ENCODE measurements around the gene MGLL.
A peak's percentile ranks its signal among the peaks of the same experiment; 100 is the strongest.

MGLL gene

GRCh38 chr3:127787571-127788365 lies 34.5 kb downstream of the MGLL start:
- no peak for DNase-seq

GRCh38 chr3:127787071-127787490 lies 35.2 kb downstream of the MGLL start:
- no peak for DNase-seq

GRCh38 chr3:127786353-127787070 lies 35.8 kb downstream of the MGLL start:
- DNase-seq = peak; percentile 61

GRCh38 chr3:127785711-127786265 lies 36.5 kb downstream of the MGLL start:
- DNase-seq = no peak

- DNase-seq = no peak
Observed at GRCh38 chr3:127784865-127785710, 37.2 kb downstream of the MGLL start.

- DNase-seq = no peak
Observed at GRCh38 chr3:127784283-127784682, 38.0 kb downstream of the MGLL start.

GRCh38 chr3:127783642-127784160 lies 38.6 kb downstream of the MGLL start:
- DNase-seq = peak; percentile 85

GRCh38 chr3:127783166-127783565 lies 39.1 kb downstream of the MGLL start:
- DNase-seq = no peak

- no peak for DNase-seq
Observed at GRCh38 chr3:127781411-127782001, 40.8 kb downstream of the MGLL start.

- DNase-seq = no peak
Observed at GRCh38 chr3:127780536-127781400, 41.5 kb downstream of the MGLL start.

- no peak for DNase-seq
Observed at GRCh38 chr3:127779747-127780146, 42.6 kb downstream of the MGLL start.

- no peak for DNase-seq
Observed at GRCh38 chr3:127777921-127778656, 44.2 kb downstream of the MGLL start.

GRCh38 chr3:127777332-127777731 lies 45.0 kb downstream of the MGLL start:
- no peak for DNase-seq

- no peak for DNase-seq
Observed at GRCh38 chr3:127776347-127776746, 46.0 kb downstream of the MGLL start.

- no peak for DNase-seq
Observed at GRCh38 chr3:127775398-127776109, 46.8 kb downstream of the MGLL start.

GRCh38 chr3:127774647-127775046 lies 47.7 kb downstream of the MGLL start:
- no peak for DNase-seq

- no peak for DNase-seq
Observed at GRCh38 chr3:127773752-127774395, 48.4 kb downstream of the MGLL start.

- no peak for DNase-seq
Observed at GRCh38 chr3:127772827-127773751, 49.2 kb downstream of the MGLL start.

All from NCI-H187 treated with DMSO at 0.1 percent for 48 hours (cell line).